Osteocyte (in vitro differentiated cells): ENCODE results near the gene OR6S1. TPM values are rescaled to one million over a fixed set of nuclear protein-coding genes. Genes with fewer than 3 reads are reported as not detected.

Experiments used
- DNase-seq: peaks from one replicate; pipeline ENCODE4 v3.0.0; 2021; ENCODE audit warnings: mixed read lengths; ENCODE audit not compliant: unreplicated experiment; ENCODE audit errors: extremely low spot score
- H3K27ac Mint-ChIP-seq: one replicate; pipeline ENCODE4 v1.8.0; 2021; ENCODE audit warnings: mild to moderate bottlenecking, mixed read lengths; ENCODE audit not compliant: unreplicated experiment
- H3K27me3 Mint-ChIP-seq: one replicate; pipeline ENCODE4 v1.8.0; 2021; ENCODE audit warnings: mixed read lengths; ENCODE audit not compliant: unreplicated experiment
- H3K36me3 Mint-ChIP-seq: one replicate; pipeline ENCODE4 v1.8.0; 2021; ENCODE audit warnings: mixed read lengths; ENCODE audit not compliant: unreplicated experiment
- H3K4me1 Mint-ChIP-seq: one replicate; pipeline ENCODE4 v1.8.0; 2021; ENCODE audit warnings: mixed read lengths; ENCODE audit not compliant: unreplicated experiment
- H3K4me3 Mint-ChIP-seq: one replicate; pipeline ENCODE4 v1.8.0; 2021; ENCODE audit warnings: mild to moderate bottlenecking, moderate library complexity, mixed read lengths; ENCODE audit not compliant: unreplicated experiment
- H3K9me3 Mint-ChIP-seq: one replicate; pipeline ENCODE4 v1.8.0; 2021; ENCODE audit warnings: mixed read lengths; ENCODE audit not compliant: unreplicated experiment
- CTCF ChIP-seq: fragments of 200-600 bp; sonication (generic); IDR thresholded peaks from 2 replicates; pipeline ENCODE4 v1.5.0; 2021; ENCODE audit warnings: antibody characterized with exemption, mild to moderate bottlenecking, moderate library complexity
- total RNA-seq: library from RNA; stranded (reverse); gene quantifications from 2 replicates; pipeline ENCODE4 v1.2.1, GENCODE V29; 2021

The OR6S1 gene
- total RNA-seq, 1 donor from 2014 or later = not detected

DNA sequence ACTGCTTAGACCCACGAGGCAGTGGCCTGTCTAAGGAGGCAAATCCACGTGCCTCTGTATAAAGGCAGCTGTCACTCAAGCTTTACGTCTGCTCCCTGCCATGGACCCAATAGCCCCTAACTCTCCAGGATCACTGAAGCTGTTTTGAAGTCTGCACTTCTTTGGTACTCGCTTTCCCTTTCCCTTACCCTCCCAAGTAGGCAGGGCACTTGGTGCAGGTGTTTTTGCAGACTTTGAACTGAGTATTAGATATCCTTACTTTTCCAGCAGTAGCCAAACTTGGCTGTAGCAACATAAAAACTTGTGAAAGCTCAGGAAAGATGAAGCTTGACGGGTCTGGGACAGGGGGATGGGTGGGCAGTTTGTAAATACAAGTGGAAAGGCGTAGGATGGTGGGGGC lies 17.8 kb upstream of the OR6S1 start:
- TF ChIP-seq CTCF = no peak
- no peak overlapping the region for H3K27ac Mint-ChIP-seq
- peaks cover 65% of the 10 kb centered on the region for H3K27me3 Mint-ChIP-seq
- H3K9me3 Mint-ChIP-seq = no peaks in the 10 kb centered on the region
- H3K4me3 Mint-ChIP-seq = no peak overlapping the region
- no peak for DNase-seq
- H3K4me1 Mint-ChIP-seq = peaks cover 11% of the 10 kb centered on the region
- H3K36me3 Mint-ChIP-seq = no peaks in the 10 kb centered on the region

DNA sequence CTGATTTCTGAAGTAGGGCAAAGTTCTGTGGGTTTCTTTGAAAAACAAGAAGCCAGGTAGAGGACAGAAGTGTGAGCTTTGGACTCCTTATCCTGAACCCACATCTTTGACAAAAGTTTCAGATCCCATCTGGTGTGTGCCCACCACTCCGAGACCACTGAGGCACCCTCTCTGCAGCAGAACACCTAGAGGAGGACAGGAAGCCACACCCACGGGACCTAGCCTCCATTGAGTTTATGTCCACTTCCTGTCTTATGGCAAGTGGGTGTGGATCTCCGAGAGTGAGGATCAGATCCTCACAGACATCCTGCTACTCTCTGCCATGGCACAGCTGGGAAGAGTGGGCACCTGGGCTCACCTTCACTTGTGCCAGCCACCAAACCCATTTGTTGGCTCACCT lies 16.8 kb upstream of the OR6S1 start:
- H3K27me3 Mint-ChIP-seq = peaks cover 64% of the 10 kb centered on the region
- no peak overlapping the region for H3K27ac Mint-ChIP-seq
- peaks cover 9% of the 10 kb centered on the region for H3K4me1 Mint-ChIP-seq
- no peak for TF ChIP-seq CTCF
- no peak overlapping the region for H3K4me3 Mint-ChIP-seq
- DNase-seq = no peak
- no peaks in the 10 kb centered on the region for H3K36me3 Mint-ChIP-seq
- no peaks in the 10 kb centered on the region for H3K9me3 Mint-ChIP-seq

GRCh38 chr14:20657216-20658211 lies 16.0 kb upstream of the OR6S1 start:
- Mint-ChIP-seq H3K27me3 (peaks cover 64% of the 10 kb centered on the region), H3K36me3 (no peaks in the 10 kb centered on the region), H3K4me1 (peaks cover 12% of the 10 kb centered on the region), H3K27ac (no peak overlapping the region), H3K4me3 (no peak overlapping the region), H3K9me3 (no peaks in the 10 kb centered on the region)
- TF ChIP-seq CTCF = no peak
- DNase-seq = no peak

GRCh38 chr14:20656274-20656673 lies 14.8 kb upstream of the OR6S1 start:
- H3K36me3 Mint-ChIP-seq = no peaks in the 10 kb centered on the region
- H3K27me3 Mint-ChIP-seq = peaks cover 62% of the 10 kb centered on the region
- no peak for TF ChIP-seq CTCF
- no peak overlapping the region for H3K4me3 Mint-ChIP-seq
- no peaks in the 10 kb centered on the region for H3K9me3 Mint-ChIP-seq
- no peak for DNase-seq
- no peak overlapping the region for H3K27ac Mint-ChIP-seq
- H3K4me1 Mint-ChIP-seq = peaks cover 8% of the 10 kb centered on the region

DNA sequence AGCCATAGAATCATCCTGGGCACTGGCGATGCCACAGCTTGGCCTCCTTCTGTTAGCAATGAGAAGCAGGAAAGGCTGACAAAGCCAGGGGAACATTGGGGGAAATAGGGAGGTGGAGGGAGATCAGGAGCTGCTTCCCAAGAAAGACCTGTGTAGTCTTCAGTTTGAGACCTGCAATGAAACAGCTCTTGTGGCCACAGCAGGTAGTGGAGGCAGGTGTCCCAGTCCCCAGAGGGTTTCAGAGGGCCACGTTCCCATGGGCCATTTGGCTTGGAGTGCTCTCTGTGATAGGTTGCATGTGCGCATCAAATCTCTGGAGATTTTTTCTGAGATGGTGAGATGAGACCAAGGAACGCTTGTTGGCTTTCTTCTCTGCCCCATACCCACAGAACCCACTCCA lies 14.4 kb upstream of the OR6S1 start:
- Mint-ChIP-seq H3K36me3 (no peaks in the 10 kb centered on the region), H3K4me3 (no peak overlapping the region), H3K27me3 (peaks cover 60% of the 10 kb centered on the region), H3K27ac (no peak overlapping the region), H3K9me3 (no peaks in the 10 kb centered on the region), H3K4me1 (peaks cover 8% of the 10 kb centered on the region)
- DNase-seq = no peak
- no peak for TF ChIP-seq CTCF
